Islet of Langerhans (tissue), 1 donor: Measurements from ENCODE around the gene CIPC.
A peak's percentile ranks its signal among the peaks of the same experiment; 100 is the strongest.

Experiments used
- FAIRE-seq: peaks from one replicate; lab custom pipeline; 2011; peaks lifted over from hg19 to GRCh38; lab: Jason Lieb, UNC

Gene CIPC

GRCh38 chr14:77126461-77126990 lies 28.5 kb downstream of the CIPC start:
- FAIRE-seq: no peak

- no peak for FAIRE-seq
Observed at GRCh38 chr14:77128414-77128891, 30.4 kb downstream of the CIPC start.

- no peak for FAIRE-seq
Observed at GRCh38 chr14:77130386-77130785, 32.3 kb downstream of the CIPC start.

- no peak for FAIRE-seq
Observed at GRCh38 chr14:77131206-77131605, 33.1 kb downstream of the CIPC start.

- FAIRE-seq: no peak
Observed at GRCh38 chr14:77131871-77132486, 33.9 kb downstream of the CIPC start.

- FAIRE-seq: no peak
Observed at GRCh38 chr14:77133720-77134338, 35.8 kb downstream of the CIPC start.

GRCh38 chr14:77139022-77139421 lies 41.0 kb downstream of the CIPC start:
- FAIRE-seq: no peak

GRCh38 chr14:77139540-77140358 lies 41.7 kb downstream of the CIPC start:
- no peak for FAIRE-seq

- FAIRE-seq: no peak
Observed at GRCh38 chr14:77140359-77141213, 42.5 kb downstream of the CIPC start.

GRCh38 chr14:77141214-77142004 lies 43.4 kb downstream of the CIPC start, which contains the start of gene ZDHHC22:
TSS of gene ZDHHC22 (minus strand) at chr14:77141791. CDS start at chr14:77139738, 2,053 bp downstream.
- FAIRE-seq: no peak

- no peak for FAIRE-seq
Observed at GRCh38 chr14:77142005-77142800, 44.1 kb downstream of the CIPC start.

- no peak for FAIRE-seq
Observed at GRCh38 chr14:77143071-77143470, 45.0 kb downstream of the CIPC start.

GRCh38 chr14:77144412-77145115 lies 46.5 kb downstream of the CIPC start:
- no peak for FAIRE-seq

- no peak for FAIRE-seq
Observed at GRCh38 chr14:77145975-77146740, 48.1 kb downstream of the CIPC start.

GRCh38 chr14:77148510-77149231 lies 50.6 kb downstream of the CIPC start:
- FAIRE-seq: no peak

GRCh38 chr14:77151245-77151644 lies 53.2 kb downstream of the CIPC start:
- no peak for FAIRE-seq

GRCh38 chr14:77151918-77152588 lies 54.0 kb downstream of the CIPC start:
- FAIRE-seq: peak; percentile 95

- FAIRE-seq: no peak
Observed at GRCh38 chr14:77153802-77154201, 55.7 kb downstream of the CIPC start.
